ENCODE results near the gene CHTOP.
A peak's percentile ranks its signal among the peaks of the same experiment; 100 is the strongest.

CHTOP gene

GRCh38 chr1:153682730-153683129, 48.9 kb downstream of the CHTOP start:
- Histone ChIP-seq H3K9me3 (ENCODE audit: severe bottlenecking) (no peaks in the 10 kb centered on the region), H3K4me3 (ENCODE audit: severe bottlenecking) (no peak overlapping the region), H3K27me3 (ENCODE audit: insufficient read depth, poor library complexity, severe bottlenecking) (peaks cover 33% of the 10 kb centered on the region), H3K36me3 (ENCODE audit: low read depth) (no peaks in the 10 kb centered on the region), H3K4me1 (ENCODE audit: insufficient read depth, poor library complexity, severe bottlenecking) (no peaks in the 10 kb centered on the region), H3K27ac (ENCODE audit: poor library complexity, severe bottlenecking) (no peak overlapping the region)
- DNase-seq (ENCODE audit: low spot score) (no peak), ATAC-seq (ENCODE audit: low read depth) (no peak)
- TF ChIP-seq, protein P1, sequence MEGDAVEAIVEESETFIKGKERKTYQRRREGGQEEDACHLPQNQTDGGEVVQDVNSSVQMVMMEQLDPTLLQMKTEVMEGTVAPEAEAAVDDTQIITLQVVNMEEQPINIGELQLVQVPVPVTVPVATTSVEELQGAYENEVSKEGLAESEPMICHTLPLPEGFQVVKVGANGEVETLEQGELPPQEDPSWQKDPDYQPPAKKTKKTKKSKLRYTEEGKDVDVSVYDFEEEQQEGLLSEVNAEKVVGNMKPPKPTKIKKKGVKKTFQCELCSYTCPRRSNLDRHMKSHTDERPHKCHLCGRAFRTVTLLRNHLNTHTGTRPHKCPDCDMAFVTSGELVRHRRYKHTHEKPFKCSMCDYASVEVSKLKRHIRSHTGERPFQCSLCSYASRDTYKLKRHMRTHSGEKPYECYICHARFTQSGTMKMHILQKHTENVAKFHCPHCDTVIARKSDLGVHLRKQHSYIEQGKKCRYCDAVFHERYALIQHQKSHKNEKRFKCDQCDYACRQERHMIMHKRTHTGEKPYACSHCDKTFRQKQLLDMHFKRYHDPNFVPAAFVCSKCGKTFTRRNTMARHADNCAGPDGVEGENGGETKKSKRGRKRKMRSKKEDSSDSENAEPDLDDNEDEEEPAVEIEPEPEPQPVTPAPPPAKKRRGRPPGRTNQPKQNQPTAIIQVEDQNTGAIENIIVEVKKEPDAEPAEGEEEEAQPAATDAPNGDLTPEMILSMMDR (IDR thresholded peaks at IDR 0.05; ENCODE audit: poor library complexity, severe bottlenecking): no peak

DNA sequence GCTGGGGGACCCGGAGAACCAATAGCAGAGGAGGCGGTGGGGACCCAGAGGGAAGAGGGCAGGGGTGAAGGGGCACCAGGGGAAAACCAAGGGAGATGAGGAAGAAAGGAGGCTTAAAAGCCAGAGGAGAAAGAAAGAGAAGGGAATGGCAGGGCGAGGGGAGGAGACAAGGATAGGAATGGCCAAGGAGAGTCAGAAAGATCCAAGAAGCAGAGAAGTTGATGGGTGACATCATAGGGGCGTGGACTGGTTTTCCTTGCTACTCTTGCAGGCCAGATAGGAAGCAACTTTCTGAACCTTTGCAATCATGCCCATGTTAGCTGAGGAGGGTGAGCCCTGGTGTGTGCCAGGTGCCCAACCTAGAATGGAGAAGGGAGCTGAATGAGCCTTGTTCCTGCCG, 50.0 kb downstream of the CHTOP start:
- H3K4me1 ChIP-seq (ENCODE audit: insufficient read depth, poor library complexity, severe bottlenecking): no peaks in the 10 kb centered on the region
- no peaks in the 10 kb centered on the region for H3K9me3 ChIP-seq (ENCODE audit: severe bottlenecking)
- ATAC-seq (ENCODE audit: low read depth) (peak; percentile 32; the same call in 1 of the 3 replicates), DNase-seq (ENCODE audit: low spot score) (no peak)
- TF ChIP-seq, protein P1 (IDR thresholded peaks at IDR 0.05; ENCODE audit: poor library complexity, severe bottlenecking): no peak
- no peak overlapping the region for H3K27ac ChIP-seq (ENCODE audit: poor library complexity, severe bottlenecking)
- H3K36me3 ChIP-seq (ENCODE audit: low read depth): no peaks in the 10 kb centered on the region
- peaks cover 21% of the 10 kb centered on the region for H3K27me3 ChIP-seq (ENCODE audit: insufficient read depth, poor library complexity, severe bottlenecking)
- H3K4me3 ChIP-seq (ENCODE audit: severe bottlenecking): no peak overlapping the region

DNA sequence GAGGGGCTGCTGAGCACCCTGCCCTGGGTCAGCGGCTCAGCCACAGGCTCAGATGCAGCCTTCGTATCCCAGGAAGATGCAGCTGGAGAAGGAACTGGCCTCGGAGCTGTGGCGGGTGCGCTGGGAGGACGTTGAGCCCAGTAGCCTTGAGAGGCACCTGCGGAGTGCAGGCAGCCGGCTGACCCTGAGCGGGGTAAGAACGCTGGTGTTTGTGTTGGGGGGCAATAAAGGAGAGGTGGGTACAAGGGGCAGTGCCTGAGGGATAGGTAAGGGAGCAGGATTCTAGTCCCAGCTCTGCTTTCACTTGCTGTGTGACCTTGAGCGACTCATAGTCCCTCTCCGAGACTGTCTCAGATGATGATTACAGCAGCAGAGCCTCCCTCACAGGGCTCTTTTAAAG, 51.0 kb downstream of the CHTOP start:
- Histone ChIP-seq H3K9me3 (ENCODE audit: severe bottlenecking) (no peaks in the 10 kb centered on the region), H3K27me3 (ENCODE audit: insufficient read depth, poor library complexity, severe bottlenecking) (peaks cover 11% of the 10 kb centered on the region), H3K4me1 (ENCODE audit: insufficient read depth, poor library complexity, severe bottlenecking) (no peaks in the 10 kb centered on the region), H3K4me3 (ENCODE audit: severe bottlenecking) (no peak overlapping the region), H3K36me3 (ENCODE audit: low read depth) (no peaks in the 10 kb centered on the region), H3K27ac (ENCODE audit: poor library complexity, severe bottlenecking) (no peak overlapping the region)
- no peak for ATAC-seq (ENCODE audit: low read depth)
- no peak for DNase-seq (ENCODE audit: low spot score)
- TF ChIP-seq, protein P1 (IDR thresholded peaks at IDR 0.05; ENCODE audit: poor library complexity, severe bottlenecking): no peak

GRCh38 chr1:153685544-153686340, 51.9 kb downstream of the CHTOP start:
- H3K36me3 ChIP-seq (ENCODE audit: low read depth): no peaks in the 10 kb centered on the region
- DNase-seq (ENCODE audit: low spot score): no peak

More at GRCh38 chr1:153685544-153686340, 51.9 kb downstream of the CHTOP start:
- TF ChIP-seq, protein P1 (IDR thresholded peaks at IDR 0.05; ENCODE audit: poor library complexity, severe bottlenecking): no peak
- Histone ChIP-seq H3K9me3 (ENCODE audit: severe bottlenecking) (no peaks in the 10 kb centered on the region), H3K4me1 (ENCODE audit: insufficient read depth, poor library complexity, severe bottlenecking) (no peaks in the 10 kb centered on the region), H3K27ac (ENCODE audit: poor library complexity, severe bottlenecking) (no peak overlapping the region), H3K27me3 (ENCODE audit: insufficient read depth, poor library complexity, severe bottlenecking) (peaks cover 5% of the 10 kb centered on the region), H3K4me3 (ENCODE audit: severe bottlenecking) (no peak overlapping the region)
- no peak for ATAC-seq (ENCODE audit: low read depth)
